Testis (tissue), 3 donors: ENCODE measurements around the gene NR2E3. TPM values are rescaled to one million over a fixed set of nuclear protein-coding genes. Genes with fewer than 3 reads are reported as not detected.

Experiments used
- DNase-seq: peaks from one replicate; pipeline ENCODE4 v3.0.0-alpha.2; 2019
- H3K27ac ChIP-seq, 2 donors: fragments of 200-600 bp; sonication (generic); one replicate each; pipeline ENCODE4 v1.5.1; 2019
- H3K27me3 ChIP-seq: fragments of 200-600 bp; sonication (generic); one replicate; pipeline ENCODE4 v1.5.1; 2019
- H3K36me3 ChIP-seq: fragments of 200-600 bp; sonication (generic); one replicate; pipeline ENCODE4 v1.5.1; 2017; ENCODE audit warnings: low read depth; ENCODE audit errors: missing control alignments
- H3K4me1 ChIP-seq: fragments of 200-600 bp; sonication (generic); one replicate; pipeline ENCODE4 v1.5.1; 2019
- H3K4me3 ChIP-seq, 2 donors: fragments of 200-600 bp; sonication (generic); one replicate each; pipeline ENCODE4 v1.5.1; 2017 to 2019
- H3K9me3 ChIP-seq: fragments of 200-600 bp; sonication (generic); one replicate; pipeline ENCODE4 v1.5.1; 2017
- POLR2A ChIP-seq: fragments of 450-650 bp; IDR thresholded peaks from one replicate; pipeline ENCODE4 v1.6.1; 2017; ENCODE audit warnings: antibody characterized with exemption, mild to moderate bottlenecking, moderate library complexity
- WGBS, 2 donors: methylation state at CpG; one replicate each; pipeline ENCODE4 v1.1.5; 2018; 5-methylcytosine and 5-hydroxymethylcytosine counted together
- intact Hi-C: fragments of 100-400 bp; cut with DNase I; formaldehyde crosslinking; loops from one replicate; pipeline ENCODE4 v1.15.1; 2023; ENCODE audit warnings: low total_unique reads
- polyA plus RNA-seq: library from polyadenylated mRNA; stranded (reverse); fragments of 350-450 nt; fragmentation: Illumina TruSeq; extraction: RNeasy Lipid Tissue Mini Kit (QIAGEN cat#74804); gene quantifications from one replicate; pipeline ENCODE4 v1.2.3, GENCODE V29; 2014; ENCODE audit warnings: low read depth, low replicate concordance; ENCODE audit not compliant: insufficient read depth
- total RNA-seq, 2 donors: library from RNA; depleted of rRNA; stranded (reverse); fragments of >200 nt; gene quantifications; one replicate each; pipeline ENCODE4 v1.2.3, GENCODE V29; 2016
- TF ChIP-seq, protein P1 (sequence below), 3 experiments: fragments of 450-650 bp in 2 of 3; fragments of 200-600 bp in 1 of 3; sonication (generic) in 1 of 3; IDR thresholded peaks; one replicate each; pipeline ENCODE4 v1.5.1; 2016 to 2019; ENCODE audit warnings: antibody characterized with exemption in 3 of 3, mild to moderate bottlenecking in 2 of 3, moderate library complexity in 1 of 3

NR2E3 gene
- total and polyA plus RNA-seq, 3 donors from 2014 or later: 1.2 to 4.8 (median 4.3) TPM

DNA sequence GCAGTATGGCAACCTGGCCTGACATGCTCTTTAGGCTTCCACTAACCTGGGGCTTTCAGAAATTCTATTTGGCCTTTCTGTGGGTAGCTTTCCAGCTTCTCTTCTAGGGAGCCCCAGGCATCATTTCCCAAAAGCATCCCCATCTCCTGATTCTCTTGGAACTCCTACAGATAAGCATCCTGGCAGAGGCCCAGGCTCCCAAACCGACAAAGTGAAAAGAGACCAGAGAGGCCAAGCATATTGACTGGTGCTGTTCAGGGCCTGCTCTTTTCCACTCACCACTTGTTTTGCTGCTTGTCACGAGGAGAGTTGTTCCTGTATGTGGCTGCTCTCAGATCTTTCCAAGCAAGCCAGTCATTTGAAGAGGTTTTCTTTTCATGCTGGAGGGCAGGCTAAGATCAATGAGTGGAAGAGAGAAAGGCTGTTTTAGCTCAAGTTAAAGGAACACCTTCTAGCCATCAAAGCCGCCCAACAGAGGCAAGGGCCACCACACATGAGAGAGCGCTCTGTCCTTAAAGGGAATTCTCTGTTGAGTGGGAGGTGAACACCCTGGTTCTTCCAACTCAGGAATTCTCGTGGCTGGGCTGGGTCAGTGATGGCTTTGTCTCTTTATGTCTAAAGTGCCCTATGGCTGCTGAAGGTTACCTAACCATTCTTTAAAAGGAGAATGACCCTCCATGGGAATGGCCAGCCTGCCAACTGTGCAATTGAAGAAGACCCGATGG is 31.1 kb upstream of the NR2E3 start:
- no peak for DNase-seq
- no peak overlapping the region for H3K4me3 ChIP-seq
- H3K4me1 ChIP-seq: peaks cover 8% of the 10 kb centered on the region
- intact Hi-C loops: no loop called here
- peak overlapping the region in 1 of 2 donors; percentile 46 for H3K27ac ChIP-seq
- no peaks in the 10 kb centered on the region for H3K27me3 ChIP-seq
- H3K9me3 ChIP-seq: no peaks in the 10 kb centered on the region
- 66 to 72% methylated on average over 6 of the region's 6 CpGs for WGBS, 2 donors
- TF ChIP-seq, protein P1, sequence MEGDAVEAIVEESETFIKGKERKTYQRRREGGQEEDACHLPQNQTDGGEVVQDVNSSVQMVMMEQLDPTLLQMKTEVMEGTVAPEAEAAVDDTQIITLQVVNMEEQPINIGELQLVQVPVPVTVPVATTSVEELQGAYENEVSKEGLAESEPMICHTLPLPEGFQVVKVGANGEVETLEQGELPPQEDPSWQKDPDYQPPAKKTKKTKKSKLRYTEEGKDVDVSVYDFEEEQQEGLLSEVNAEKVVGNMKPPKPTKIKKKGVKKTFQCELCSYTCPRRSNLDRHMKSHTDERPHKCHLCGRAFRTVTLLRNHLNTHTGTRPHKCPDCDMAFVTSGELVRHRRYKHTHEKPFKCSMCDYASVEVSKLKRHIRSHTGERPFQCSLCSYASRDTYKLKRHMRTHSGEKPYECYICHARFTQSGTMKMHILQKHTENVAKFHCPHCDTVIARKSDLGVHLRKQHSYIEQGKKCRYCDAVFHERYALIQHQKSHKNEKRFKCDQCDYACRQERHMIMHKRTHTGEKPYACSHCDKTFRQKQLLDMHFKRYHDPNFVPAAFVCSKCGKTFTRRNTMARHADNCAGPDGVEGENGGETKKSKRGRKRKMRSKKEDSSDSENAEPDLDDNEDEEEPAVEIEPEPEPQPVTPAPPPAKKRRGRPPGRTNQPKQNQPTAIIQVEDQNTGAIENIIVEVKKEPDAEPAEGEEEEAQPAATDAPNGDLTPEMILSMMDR (IDR thresholded peaks at IDR 0.05): no peak
- TF ChIP-seq POLR2A: no peak
- no peaks in the 10 kb centered on the region for H3K36me3 ChIP-seq

DNA sequence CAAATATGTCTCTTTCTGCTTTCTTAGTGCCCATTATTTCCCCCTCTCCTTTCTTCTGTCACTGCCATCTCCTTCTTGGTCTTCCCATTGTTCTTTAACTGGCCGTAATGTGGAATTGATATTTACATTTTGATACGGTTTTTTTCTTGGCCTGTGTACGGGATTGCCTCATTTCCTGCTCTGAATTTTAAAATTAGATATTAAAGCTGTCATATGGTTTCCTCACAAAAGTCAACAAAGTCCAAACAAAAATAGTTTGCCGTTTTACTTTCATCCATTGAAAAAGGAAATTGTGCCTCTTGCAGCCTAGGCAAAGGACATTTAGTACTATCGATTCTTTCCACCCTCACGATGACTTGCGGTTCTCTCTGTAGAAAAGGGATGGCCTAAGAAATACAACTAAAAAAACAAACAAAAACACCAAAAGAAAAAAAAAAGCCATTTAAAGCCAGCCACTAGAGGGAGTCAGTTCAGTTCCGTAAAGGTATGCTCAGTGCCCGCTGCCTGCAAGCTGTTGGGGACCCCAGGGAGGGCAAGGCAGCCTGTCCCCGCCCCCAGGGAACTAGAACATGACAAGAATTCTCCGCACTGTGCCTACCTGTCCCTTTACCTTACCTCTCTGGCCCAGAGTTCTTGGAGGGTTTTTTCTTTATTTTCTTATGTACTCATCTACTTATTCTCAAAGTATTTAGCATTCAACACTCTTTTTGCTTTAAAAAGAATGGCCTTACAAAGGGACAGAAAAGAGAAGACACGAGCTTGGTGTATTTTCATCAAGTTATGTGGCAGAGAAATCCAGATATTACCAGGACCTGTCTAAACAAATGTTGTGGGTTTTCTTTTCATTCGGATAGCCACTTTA is 30.0 kb upstream of the NR2E3 start:
- intact Hi-C loops: no loop called here
- TF ChIP-seq, protein P1 (IDR thresholded peaks at IDR 0.05): peak; percentile 40 to 80 (median 60)
- TF ChIP-seq POLR2A: no peak
- 31 to 32% methylated on average over 13 of the region's 13 CpGs for WGBS, 2 donors
- Histone ChIP-seq H3K36me3 (no peaks in the 10 kb centered on the region), H3K4me1 (peaks cover 8% of the 10 kb centered on the region), H3K9me3 (no peaks in the 10 kb centered on the region), H3K27ac (peak overlapping the region in 1 of 2 donors; percentile 46), H3K27me3 (no peaks in the 10 kb centered on the region), H3K4me3 (no peak overlapping the region)
- DNase-seq: peak; percentile 34

DNA sequence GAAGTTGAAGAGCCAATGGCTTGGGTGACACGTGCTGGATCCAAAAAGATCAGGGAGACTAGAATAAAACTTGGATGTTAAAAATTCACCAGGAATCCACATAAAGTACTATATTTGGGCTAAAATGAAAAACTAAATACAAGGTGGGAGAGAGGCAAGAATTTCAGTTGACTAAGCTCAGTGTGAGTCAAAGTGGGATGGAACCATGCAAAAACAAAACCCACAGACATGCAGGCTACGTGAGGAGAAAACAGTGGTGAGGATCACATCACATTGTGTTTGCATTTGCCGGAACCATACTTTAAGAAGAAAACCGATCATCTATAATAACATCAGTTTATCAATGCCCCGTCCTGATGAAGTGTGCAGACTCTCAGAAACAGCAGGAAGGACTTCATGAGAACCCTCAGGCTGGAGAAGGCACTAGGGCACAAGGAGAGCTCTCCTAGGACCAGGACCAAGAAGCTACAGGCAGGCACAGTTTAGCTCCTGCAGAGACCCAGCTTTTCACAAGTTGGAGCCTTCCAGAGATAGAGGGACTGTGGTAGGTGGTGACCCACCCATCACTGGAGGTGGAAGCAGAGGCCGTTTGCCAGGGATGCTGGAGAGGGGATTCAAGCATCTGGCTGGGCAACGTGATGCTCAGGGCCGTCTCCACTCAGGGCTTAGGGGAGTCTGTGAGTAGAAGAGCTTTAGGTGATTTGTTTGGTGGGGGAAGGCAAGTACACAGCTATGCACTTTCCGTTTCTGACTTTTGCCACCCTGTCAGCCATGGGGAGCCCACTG is 29.0 kb upstream of the NR2E3 start:
- no peaks in the 10 kb centered on the region for H3K9me3 ChIP-seq
- TF ChIP-seq POLR2A: no peak
- TF ChIP-seq, protein P1 (IDR thresholded peaks at IDR 0.05): no peak
- no peak overlapping the region for H3K27ac ChIP-seq
- intact Hi-C loops: no loop called here
- H3K36me3 ChIP-seq: no peaks in the 10 kb centered on the region
- no peaks in the 10 kb centered on the region for H3K27me3 ChIP-seq
- H3K4me3 ChIP-seq: no peak overlapping the region
- no peak for DNase-seq
- H3K4me1 ChIP-seq: peaks cover 8% of the 10 kb centered on the region
- 86 to 90% methylated on average over 7 to 9 of the region's 9 CpGs for WGBS, 2 donors

DNA sequence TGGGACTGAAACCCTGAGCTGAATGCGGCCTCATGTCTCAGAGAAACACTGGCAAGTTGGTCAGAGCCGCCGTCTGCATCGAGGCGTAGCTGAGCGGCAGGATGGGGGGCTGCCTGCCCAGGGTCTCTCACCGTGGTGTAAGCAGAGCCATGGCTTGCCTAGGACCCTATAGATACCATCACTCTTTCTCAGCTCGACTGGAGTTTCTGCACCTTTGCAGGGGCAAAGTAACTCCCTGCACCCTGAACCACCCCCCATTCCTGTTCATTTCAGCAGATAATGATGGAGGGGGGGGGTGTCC is 28.4 kb upstream of the NR2E3 start:
- TF ChIP-seq, protein P1 (IDR thresholded peaks at IDR 0.05): no peak
- TF ChIP-seq POLR2A: no peak
- 80 to 90% methylated on average over 1 to 8 of the region's 8 CpGs for whole genome bisulfite sequencing, 2 donors
- no peak overlapping the region for H3K4me3 ChIP-seq
- H3K4me1 ChIP-seq: peaks cover 8% of the 10 kb centered on the region
- H3K36me3 ChIP-seq: no peaks in the 10 kb centered on the region
- intact Hi-C loops: no loop called here
- no peak for DNase-seq
- H3K27ac ChIP-seq: no peak overlapping the region
- H3K27me3 ChIP-seq: no peaks in the 10 kb centered on the region
- H3K9me3 ChIP-seq: no peaks in the 10 kb centered on the region
